GM12878 (cell line): ENCODE results near the gene TNXB.

ENCODE experiments used
- EP300 ChIP-seq, 2 experiments: fragments of 150-350 bp in 1 of 2; IDR thresholded peaks; 2 replicates each; pipeline ENCODE4 v1.6.1; 2011 to 2012; ENCODE audit warnings: low read depth in 2 of 2, low read length in 2 of 2, borderline replicate concordance in 1 of 2, improper control_type of control experiment in 1 of 2, inconsistent platforms in 1 of 2; ENCODE audit not compliant: control insufficient read depth in 1 of 2
- EZH2 ChIP-seq: IDR thresholded peaks from 2 replicates; pipeline ENCODE4 v1.6.1; 2012; ENCODE audit warnings: low read depth, mild to moderate bottlenecking, control low read depth, inconsistent platforms, low read length, borderline replicate concordance; ENCODE audit not compliant: control insufficient read depth
- NR2C2 ChIP-seq: IDR thresholded peaks from 2 replicates; pipeline ENCODE4 v1.6.1; 2011; ENCODE audit warnings: borderline replicate concordance, low read depth; ENCODE audit not compliant: control insufficient read depth, insufficient read length
- POLR2AphosphoS2 ChIP-seq: IDR thresholded peaks from 2 replicates; pipeline ENCODE4 v1.6.1; 2011; ENCODE audit warnings: low read depth, mild to moderate bottlenecking, low read length, improper control_type of control experiment, moderate library complexity
- POLR2AphosphoS5 ChIP-seq: IDR thresholded peaks from 2 replicates; pipeline ENCODE4 v1.6.1; 2011; ENCODE audit warnings: mild to moderate bottlenecking, low read length, inconsistent platforms
- RAD21 ChIP-seq: IDR thresholded peaks from 2 replicates; pipeline ENCODE4 v1.6.1; 2011; ENCODE audit warnings: mild to moderate bottlenecking, low read depth, low read length, moderate library complexity; ENCODE audit not compliant: insufficient read depth
- RAD51 ChIP-seq: fragments of 450-650 bp; IDR thresholded peaks from 2 replicates; pipeline ENCODE4 v1.6.1; 2016; ENCODE audit warnings: moderate library complexity, mild to moderate bottlenecking, inconsistent platforms
- RFX5 ChIP-seq: IDR thresholded peaks from 2 replicates; pipeline ENCODE4 v1.6.1; 2011; ENCODE audit warnings: low read depth, low read length, improper control_type of control experiment
- STAT1 ChIP-seq: fragments of 450-650 bp; conservative IDR thresholded peaks from 2 replicates; pipeline ENCODE4 v1.6.1; 2014; ENCODE audit warnings: antibody characterized with exemption, mild to moderate bottlenecking
- TAF1 ChIP-seq: IDR thresholded peaks from 2 replicates; pipeline ENCODE4 v1.6.1; 2011; ENCODE audit warnings: mild to moderate bottlenecking, low read depth, low read length, borderline replicate concordance
- TF ChIP-seq, protein P1 (sequence below), 3 experiments: IDR thresholded peaks in 2 of 3; conservative IDR thresholded peaks in 1 of 3; 2 replicates each; pipeline ENCODE4 v1.5.1; 2011; ENCODE audit warnings: low read depth in 3 of 3, low read length in 3 of 3, mild to moderate bottlenecking in 3 of 3, control low read depth in 2 of 3, moderate library complexity in 2 of 3, inconsistent platforms in 1 of 3, mixed read lengths in 1 of 3; ENCODE audit not compliant: control insufficient read depth in 2 of 3, insufficient read depth in 1 of 3; ENCODE audit errors: extremely low read depth in 1 of 3
- TF ChIP-seq, protein P2 (sequence below): IDR thresholded peaks from 2 replicates; pipeline ENCODE4 v1.6.1; 2012; ENCODE audit warnings: mild to moderate bottlenecking, low read depth, low read length

DNA sequence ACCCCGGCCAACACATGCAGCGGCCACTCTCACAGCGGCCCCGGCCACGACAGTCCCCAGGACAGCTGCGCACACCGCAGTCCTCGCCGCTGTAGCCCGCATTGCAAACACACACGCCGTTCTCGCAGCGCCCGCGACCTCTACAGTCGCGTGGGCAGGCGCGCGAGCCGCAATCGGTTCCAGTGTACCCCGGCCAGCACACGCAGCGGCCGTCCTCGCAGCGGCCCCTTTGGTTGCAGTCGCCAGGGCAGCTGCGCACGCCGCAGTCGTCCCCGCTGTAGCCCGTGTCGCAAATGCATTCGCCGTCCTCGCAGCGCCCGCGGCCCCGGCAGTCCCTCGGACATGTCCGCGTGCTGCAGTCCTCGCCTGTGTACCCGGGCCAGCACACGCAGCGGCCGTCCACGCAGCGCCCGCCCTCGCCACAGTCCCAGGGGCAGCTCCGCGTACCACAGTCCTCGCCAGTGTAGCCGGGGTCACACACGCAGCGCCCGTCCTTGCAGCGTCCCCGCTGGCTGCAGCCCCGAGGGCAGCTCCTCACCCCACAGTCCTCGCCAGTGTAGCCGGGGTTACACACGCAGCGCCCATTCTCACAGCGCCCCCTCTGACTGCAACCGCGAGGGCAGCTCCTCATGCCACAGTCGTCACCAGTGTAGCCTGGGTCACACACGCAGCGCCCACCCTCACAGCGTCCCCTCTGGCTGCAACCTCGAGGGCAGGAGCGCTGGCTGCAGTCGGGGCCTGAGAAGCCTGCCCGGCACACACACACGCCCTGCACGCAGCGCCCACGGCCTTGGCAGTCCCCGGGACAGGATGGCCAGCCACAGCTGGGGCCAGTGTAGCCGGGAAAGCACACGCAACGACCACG is 12.5 kb downstream of the TNXB start:
- TF ChIP-seq NR2C2, result no peak
- TF ChIP-seq RAD21, result no peak
- TF ChIP-seq, protein P1, sequence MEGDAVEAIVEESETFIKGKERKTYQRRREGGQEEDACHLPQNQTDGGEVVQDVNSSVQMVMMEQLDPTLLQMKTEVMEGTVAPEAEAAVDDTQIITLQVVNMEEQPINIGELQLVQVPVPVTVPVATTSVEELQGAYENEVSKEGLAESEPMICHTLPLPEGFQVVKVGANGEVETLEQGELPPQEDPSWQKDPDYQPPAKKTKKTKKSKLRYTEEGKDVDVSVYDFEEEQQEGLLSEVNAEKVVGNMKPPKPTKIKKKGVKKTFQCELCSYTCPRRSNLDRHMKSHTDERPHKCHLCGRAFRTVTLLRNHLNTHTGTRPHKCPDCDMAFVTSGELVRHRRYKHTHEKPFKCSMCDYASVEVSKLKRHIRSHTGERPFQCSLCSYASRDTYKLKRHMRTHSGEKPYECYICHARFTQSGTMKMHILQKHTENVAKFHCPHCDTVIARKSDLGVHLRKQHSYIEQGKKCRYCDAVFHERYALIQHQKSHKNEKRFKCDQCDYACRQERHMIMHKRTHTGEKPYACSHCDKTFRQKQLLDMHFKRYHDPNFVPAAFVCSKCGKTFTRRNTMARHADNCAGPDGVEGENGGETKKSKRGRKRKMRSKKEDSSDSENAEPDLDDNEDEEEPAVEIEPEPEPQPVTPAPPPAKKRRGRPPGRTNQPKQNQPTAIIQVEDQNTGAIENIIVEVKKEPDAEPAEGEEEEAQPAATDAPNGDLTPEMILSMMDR (IDR thresholded peaks at IDR 0.05 in 2 of 3, conservative IDR thresholded peaks at IDR 0.05 in 1 of 3; ENCODE audit: control insufficient read depth in 2 of 3, extremely low read depth in 1 of 3, insufficient read depth in 1 of 3, low read depth in 3 of 3, low read length in 3 of 3), result 0 out of 6 replicates have a peak, but pooled peaks of 1 of the 3 experiments have one; percentile 1
- TF ChIP-seq EP300 (IDR thresholded peaks at IDR 0.05; ENCODE audit: borderline replicate concordance in 1 of 2, control insufficient read depth in 1 of 2, low read depth in 2 of 2, low read length in 2 of 2), result no peak
- no peak for TF ChIP-seq TAF1
- TF ChIP-seq, protein P2, sequence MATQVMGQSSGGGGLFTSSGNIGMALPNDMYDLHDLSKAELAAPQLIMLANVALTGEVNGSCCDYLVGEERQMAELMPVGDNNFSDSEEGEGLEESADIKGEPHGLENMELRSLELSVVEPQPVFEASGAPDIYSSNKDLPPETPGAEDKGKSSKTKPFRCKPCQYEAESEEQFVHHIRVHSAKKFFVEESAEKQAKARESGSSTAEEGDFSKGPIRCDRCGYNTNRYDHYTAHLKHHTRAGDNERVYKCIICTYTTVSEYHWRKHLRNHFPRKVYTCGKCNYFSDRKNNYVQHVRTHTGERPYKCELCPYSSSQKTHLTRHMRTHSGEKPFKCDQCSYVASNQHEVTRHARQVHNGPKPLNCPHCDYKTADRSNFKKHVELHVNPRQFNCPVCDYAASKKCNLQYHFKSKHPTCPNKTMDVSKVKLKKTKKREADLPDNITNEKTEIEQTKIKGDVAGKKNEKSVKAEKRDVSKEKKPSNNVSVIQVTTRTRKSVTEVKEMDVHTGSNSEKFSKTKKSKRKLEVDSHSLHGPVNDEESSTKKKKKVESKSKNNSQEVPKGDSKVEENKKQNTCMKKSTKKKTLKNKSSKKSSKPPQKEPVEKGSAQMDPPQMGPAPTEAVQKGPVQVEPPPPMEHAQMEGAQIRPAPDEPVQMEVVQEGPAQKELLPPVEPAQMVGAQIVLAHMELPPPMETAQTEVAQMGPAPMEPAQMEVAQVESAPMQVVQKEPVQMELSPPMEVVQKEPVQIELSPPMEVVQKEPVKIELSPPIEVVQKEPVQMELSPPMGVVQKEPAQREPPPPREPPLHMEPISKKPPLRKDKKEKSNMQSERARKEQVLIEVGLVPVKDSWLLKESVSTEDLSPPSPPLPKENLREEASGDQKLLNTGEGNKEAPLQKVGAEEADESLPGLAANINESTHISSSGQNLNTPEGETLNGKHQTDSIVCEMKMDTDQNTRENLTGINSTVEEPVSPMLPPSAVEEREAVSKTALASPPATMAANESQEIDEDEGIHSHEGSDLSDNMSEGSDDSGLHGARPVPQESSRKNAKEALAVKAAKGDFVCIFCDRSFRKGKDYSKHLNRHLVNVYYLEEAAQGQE, result no peak
- TF ChIP-seq RFX5, result no peak
- no peak for TF ChIP-seq RAD51
- TF ChIP-seq EZH2, result no peak
- TF ChIP-seq STAT1, result no peak
- no peak for TF ChIP-seq POLR2AphosphoS5
- TF ChIP-seq POLR2AphosphoS2, result no peak
